Natural killer cell treated with Interleukin-12 subunit alpha and Interleukin-12 subunit beta and Interleukin-15 and Interleukin-18, amount 100 ng/mL, for 72 hours (primary cell): ENCODE data around the gene WDHD1. TPM values are rescaled to one million over a fixed set of nuclear protein-coding genes. Genes with fewer than 3 reads are reported as not detected.

Experiments used
- total RNA-seq, 2 donors: library from RNA; stranded (reverse); gene quantifications; one replicate each; pipeline ENCODE4 v1.2.3, GENCODE V29; 2022

The WDHD1 gene
- total RNA-seq, 2 donors from 2014 or later, result 33.6 to 51.3 TPM

Other genes with a start within 250 kb of the WDHD1 start
- 100 to 1,000 TPM; 131 to 382 TPM for gene GCH1, start 124.3 kb downstream of the WDHD1 start, total RNA-seq
- 10 to 100 TPM; 36.5 to 50.9 TPM for gene SOCS4, start 137 bp upstream of the WDHD1 start, total RNA-seq
- gene MAPK1IP1L, start 24.5 kb upstream of the WDHD1 start, total RNA-seq, result 100 to 1,000 TPM in 1 of 2 donors, 10 to 100 TPM in 1; 99.7 to 119 TPM
- 100 to 1,000 TPM; 161 to 224 TPM for gene LGALS3, start 102.2 kb upstream of the WDHD1 start, total RNA-seq
- gene DLGAP5, start 164.5 kb upstream of the WDHD1 start, total RNA-seq, result 10 to 100 TPM; 27.7 to 60.6 TPM
- gene FBXO34, start 244.3 kb upstream of the WDHD1 start, total RNA-seq, result 10 to 100 TPM; 18.7 to 26.1 TPM